ENCODE measurements around the gene BMP2.

Gene BMP2

GRCh38 chr20:6767126-6767535 is 355 bp upstream of the BMP2 start:
- DNase-seq: peak in 6 of 56 donors; percentile 36 to 67 (median 42)

DNA sequence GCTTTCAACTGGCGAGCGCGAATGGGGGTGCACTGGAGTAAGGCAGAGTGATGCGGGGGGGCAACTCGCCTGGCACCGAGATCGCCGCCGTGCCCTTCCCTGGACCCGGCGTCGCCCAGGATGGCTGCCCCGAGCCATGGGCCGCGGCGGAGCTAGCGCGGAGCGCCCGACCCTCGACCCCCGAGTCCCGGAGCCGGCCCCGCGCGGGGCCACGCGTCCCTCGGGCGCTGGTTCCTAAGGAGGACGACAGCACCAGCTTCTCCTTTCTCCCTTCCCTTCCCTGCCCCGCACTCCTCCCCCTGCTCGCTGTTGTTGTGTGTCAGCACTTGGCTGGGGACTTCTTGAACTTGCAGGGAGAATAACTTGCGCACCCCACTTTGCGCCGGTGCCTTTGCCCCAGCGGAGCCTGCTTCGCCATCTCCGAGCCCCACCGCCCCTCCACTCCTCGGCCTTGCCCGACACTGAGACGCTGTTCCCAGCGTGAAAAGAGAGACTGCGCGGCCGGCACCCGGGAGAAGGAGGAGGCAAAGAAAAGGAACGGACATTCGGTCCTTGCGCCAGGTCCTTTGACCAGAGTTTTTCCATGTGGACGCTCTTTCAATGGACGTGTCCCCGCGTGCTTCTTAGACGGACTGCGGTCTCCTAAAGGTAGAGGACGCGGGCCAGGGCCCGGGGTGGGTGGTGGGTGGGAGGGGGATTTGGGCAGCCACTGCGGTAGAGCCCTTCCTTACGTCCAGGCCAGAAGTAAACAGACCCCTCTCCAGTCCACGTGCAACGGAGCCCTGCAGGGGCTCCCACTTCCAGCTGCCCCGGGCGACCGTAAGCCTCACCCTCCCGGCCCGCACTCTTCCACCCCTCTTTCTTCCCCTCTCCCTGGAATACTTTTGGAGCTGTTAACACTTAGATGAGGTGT is 998 bp downstream of the BMP2 start:
- DNase-seq: peak in 9 of 56 donors; percentile 8 to 49 (median 39)

- peak in 7 of 56 donors; percentile 1 to 51 (median 5) for DNase-seq
These were observed 2.7 kb downstream of the BMP2 start for GRCh38 chr20:6769903-6770785.

DNA sequence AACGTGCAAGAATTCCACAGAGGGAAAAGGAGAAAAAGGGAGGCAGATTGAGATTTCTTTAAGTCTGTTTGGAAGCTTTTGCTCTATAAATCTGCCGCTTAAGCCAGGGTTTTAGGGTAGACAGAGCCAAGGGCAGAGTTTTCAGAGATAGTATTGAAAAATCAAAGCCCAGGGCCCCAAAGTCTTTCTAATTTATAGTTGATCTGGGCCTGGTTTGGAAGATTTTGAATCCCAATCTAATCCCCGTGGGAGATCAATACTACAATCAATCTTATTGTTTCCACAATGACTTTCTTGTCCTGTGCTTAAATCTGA is 3.3 kb downstream of the BMP2 start:
- DNase-seq: no peak

DNA sequence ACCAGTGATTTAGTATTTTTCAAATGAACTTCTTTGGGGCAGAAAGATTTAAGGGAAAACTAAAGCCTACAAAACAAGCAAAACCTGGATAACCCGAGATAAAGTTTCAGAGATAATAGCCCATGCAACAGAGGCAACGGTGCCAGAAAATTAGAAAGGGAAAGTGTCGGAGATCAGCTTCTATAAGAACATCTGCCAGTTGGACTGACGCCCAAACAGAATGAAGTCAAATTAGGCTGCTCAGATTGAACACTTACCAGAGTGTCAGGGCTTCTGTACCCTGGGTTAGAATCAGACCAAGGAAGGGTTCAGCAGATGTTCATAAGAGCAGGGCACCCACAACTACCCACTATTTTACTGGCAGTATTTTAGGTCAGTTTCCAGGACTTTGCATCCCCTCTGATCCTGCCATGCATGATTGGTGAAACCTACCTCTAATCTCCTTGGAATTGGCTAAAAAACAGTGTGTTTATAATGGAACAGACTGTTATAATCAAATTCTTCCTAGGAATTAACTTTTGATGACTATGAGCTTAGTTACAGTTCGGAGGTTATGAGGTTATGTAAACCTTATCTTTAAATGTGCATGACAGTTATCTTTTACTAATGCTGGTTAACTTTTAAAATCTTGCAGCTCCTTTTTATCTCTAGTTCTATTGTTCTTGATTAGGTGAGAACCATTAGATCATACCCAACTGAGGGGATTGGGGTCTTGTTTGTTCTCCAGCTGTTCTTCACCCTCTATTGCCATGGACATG is 13.1 kb downstream of the BMP2 start:
- DNase-seq: peak in 1 of 56 donors; percentile 1

GRCh38 chr20:6783752-6784151 is 16.3 kb downstream of the BMP2 start:
- no peak for DNase-seq

GRCh38 chr20:6784210-6784631 is 16.7 kb downstream of the BMP2 start:
- no peak for DNase-seq

DNA sequence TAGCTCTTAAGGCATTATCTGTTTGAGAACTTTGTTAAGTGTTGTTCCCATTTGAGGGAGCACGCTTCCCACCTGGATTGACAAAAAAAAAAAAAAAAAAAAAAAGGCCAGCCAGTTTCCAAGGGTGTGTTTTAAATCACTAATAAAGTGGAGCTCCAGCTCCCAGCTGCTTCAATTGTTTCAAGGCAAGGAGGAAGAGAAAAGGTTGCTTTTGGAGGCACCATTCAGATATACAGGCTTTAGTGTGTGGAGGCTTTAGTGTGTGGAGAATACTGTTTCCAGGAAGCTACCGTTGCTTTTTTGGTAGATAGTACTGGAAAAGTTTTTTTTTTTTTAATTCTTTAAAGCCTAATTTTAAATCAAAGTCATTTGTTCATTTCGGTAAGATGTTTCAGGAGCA is 17.3 kb downstream of the BMP2 start:
- no peak for DNase-seq

GRCh38 chr20:6786548-6786947 is 19.1 kb downstream of the BMP2 start:
- no peak for DNase-seq

DNA sequence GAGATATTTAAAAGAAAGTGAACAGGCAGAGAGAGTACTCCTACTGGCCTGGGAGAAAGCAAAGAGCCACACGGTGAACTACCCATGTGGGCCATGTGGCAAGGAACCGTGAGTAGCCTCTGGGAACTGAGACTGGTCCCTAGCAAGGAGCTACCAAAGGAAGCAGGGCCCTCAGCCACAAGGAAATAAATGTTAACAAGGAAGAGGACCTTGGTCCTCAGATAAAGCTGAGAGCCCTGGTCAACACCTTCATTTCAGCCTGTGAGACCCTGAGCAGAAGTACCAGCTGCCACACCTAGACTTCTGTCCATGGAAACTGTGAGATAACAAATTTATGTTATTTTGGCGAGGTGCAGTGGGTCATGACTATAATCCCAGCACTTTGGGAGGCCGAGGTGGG is 25.3 kb downstream of the BMP2 start:
- no peak for DNase-seq

DNA sequence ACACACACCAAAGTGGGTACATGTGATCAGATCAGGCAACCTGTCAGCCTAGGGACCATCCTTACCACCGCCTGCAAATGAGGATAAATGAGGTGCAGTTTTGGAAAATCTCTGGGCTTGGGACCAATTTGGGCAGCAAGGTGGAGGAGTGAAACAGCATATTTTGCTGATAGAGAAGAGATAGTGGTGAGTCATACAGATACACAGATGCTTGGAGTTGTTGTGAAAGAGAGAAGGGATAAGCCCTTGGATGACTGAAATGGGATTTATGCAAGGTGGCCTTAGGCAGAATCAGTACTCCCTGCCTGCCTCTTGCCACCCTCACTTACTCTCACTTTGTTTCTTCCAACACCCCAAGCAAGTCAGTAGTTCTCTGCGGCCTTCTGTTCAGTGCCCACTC is 34.7 kb downstream of the BMP2 start:
- no peak for DNase-seq

DNA sequence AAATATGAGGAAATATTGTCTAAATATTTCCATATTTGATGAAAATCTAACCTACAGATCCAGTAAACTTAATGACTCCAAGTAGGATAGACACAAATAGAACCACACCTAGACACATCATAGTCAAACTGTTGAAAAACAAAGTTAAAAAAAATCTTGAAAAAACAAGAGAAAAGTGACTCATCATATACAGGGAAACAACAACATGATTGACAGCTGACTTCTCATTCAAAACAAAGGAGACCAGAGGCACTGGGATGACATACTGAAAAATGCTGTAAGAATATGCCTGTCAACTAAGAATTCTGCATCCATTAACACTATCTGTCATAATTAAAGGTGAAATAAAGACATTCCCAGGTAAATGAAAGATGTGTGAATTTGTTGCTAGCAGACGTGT is 38.8 kb downstream of the BMP2 start:
- no peak for DNase-seq

- no peak for DNase-seq
These were observed 44.0 kb downstream of the BMP2 start for GRCh38 chr20:6811262-6812035.

DNA sequence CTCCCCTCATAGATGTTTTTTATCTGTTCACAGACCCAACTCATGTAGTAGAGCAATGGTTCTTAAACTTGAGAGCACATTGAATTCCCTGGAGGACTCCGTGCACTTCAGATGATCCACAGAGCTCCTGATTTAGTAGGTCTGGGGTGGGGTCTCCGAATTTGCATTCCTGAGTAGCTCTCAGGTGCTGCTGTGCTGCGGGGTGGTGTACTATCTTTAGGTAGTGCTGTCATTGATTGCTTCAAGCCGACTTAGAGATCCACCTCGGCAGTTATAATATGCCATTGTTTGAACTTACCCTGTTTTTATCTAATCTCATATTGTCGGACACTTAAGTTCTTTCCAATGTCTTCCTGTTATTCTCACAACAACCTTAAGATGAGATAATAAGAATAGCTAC is 45.0 kb downstream of the BMP2 start:
- no peak for DNase-seq

GRCh38 chr20:6814945-6815344 is 47.5 kb downstream of the BMP2 start:
- DNase-seq: no peak

DNA sequence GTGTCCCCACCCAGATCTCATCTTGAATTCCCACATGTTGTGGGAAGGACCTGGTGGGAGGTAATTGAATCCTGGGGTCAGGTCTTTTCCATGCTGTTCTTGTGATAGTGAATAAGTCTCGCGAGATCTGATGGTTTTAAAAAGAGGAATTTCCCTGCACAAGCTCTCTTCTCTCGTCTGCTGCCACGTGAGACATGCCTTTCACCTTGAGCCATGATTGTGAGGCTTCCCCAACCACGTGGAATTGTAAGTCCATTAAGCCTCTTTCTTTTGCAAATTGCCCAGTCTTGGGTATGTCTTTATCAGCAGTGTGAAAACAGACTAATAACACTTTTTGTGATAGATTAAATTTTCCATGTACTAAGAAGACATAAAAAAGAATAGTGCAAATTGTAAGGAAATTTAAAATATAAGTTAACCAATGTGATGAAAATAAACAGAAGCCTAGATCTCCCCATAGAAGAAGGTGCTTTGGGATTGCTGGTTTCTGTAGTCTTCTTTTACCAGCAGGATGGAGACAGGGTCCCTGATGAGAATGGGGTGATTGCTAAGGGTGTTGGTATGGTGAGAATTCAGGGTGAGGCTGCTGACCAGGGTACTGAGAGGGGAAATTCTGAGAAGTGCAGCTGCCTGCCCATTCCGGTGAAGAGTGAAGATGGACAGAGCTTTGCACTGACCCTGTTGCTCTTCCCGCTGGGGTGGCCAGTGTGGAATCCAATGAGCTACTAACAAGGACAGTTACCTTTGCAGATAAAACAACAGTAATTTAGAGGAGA is 50.7 kb downstream of the BMP2 start:
- no peak for DNase-seq

- DNase-seq: no peak
These were observed 52.1 kb downstream of the BMP2 start for GRCh38 chr20:6819599-6819998.

GRCh38 chr20:6824401-6824800 is 56.9 kb downstream of the BMP2 start:
- no peak for DNase-seq

DNA sequence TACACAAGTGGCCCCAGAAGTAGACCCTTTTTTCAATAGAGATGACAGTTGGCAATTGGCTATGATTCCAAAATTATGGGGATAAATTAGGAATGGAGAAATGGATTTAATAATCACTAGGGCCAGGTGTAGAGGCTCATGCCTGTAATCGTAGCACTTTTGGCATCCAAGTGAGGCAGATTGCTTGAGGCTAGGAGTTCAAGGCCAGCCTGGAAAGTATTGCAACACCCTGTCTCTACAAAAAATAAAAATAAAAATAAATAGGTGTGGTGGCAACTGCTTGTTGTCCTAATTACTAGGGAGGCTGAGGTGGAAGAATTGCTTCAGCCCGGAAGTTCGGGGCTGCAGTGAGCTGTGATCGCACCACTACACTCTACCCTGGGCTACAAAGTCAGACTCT is 60.0 kb downstream of the BMP2 start:
- DNase-seq: no peak

Measured in nucleus accumbens (tissue), 56 donors.